GM12878 (cell line): ENCODE data around the gene DDAH1. TPM values are rescaled to one million over a fixed set of nuclear protein-coding genes. Genes with fewer than 3 reads are reported as not detected.

Experiments used
- ATAC-seq: fragments of 200-7000 bp; cut with Tn5 transposase; 3 replicates; pipeline ENCODE4 v1.9.1; 2020; ENCODE audit warnings: mild to moderate bottlenecking, moderate library complexity
- BruUV-seq: library from RNA; stranded (reverse); fragments of 400-500 nt; replicated peaks from 2 replicates; lab custom pipeline; 2021; lab: Mats Ljungman, UMichigan
- CTCF ChIA-PET: fragments of 300-600 bp; sonication (Branson Sonifier 250); formaldehyde crosslinking; extraction: SDS; loops from one replicate; lab custom pipeline; 2021; ENCODE audit warnings: inconsistent platforms; lab: Yijun Ruan, JAX
- POLR2A ChIA-PET: fragments of 350-600 bp; formaldehyde crosslinking; extraction: SDS; loops from one replicate; lab custom pipeline; 2021; ENCODE audit warnings: inconsistent platforms; lab: Charles Lee
- RAD21 ChIA-PET: fragments of 300-600 bp; sonication (Branson Sonifier 250); formaldehyde crosslinking; loops from one replicate; lab custom pipeline; 2023; ENCODE audit warnings: antibody characterized with exemption; ENCODE audit not compliant: unreplicated experiment; lab: Charles Lee
- SMC1A ChIA-PET: fragments of 300-600 bp; sonication (Branson Sonifier 250); formaldehyde crosslinking; loops from one replicate; lab custom pipeline; 2023; ENCODE audit not compliant: unreplicated experiment, uncharacterized antibody; lab: Charles Lee
- DNase-seq: peaks from one replicate; pipeline ENCODE4 v3.0.0-alpha.2; 2011; ENCODE audit warnings: low read depth, low spot score
- FAIRE-seq: peaks from 3 replicates; lab custom pipeline; 2011; peaks lifted over from hg19 to GRCh38; lab: Jason Lieb, UNC
- H2AFZ ChIP-seq: 2 replicates; pipeline ENCODE4 v1.6.0; 2011; ENCODE audit warnings: low read depth, low read length, control low read depth; ENCODE audit not compliant: control insufficient read depth
- H3K27ac ChIP-seq: 2 replicates; pipeline ENCODE4 v1.5.1; 2011; ENCODE audit warnings: control low read depth; ENCODE audit not compliant: control insufficient read depth, insufficient read depth
- H3K27me3 ChIP-seq, 2 experiments: replicated peaks in 1 of 2; 2 replicates each; pipeline versions ENCODE4 v1.6.0 to v1.6.1; 2011; ENCODE audit warnings: low read length in 1 of 2; ENCODE audit not compliant: control insufficient read depth in 2 of 2, insufficient read depth in 2 of 2
- H3K36me3 ChIP-seq, 2 experiments: 2 replicates each; pipeline ENCODE4 v1.5.1; 2011; ENCODE audit warnings: low read length in 1 of 2; ENCODE audit not compliant: control insufficient read depth in 2 of 2, insufficient read depth in 2 of 2
- H3K4me1 ChIP-seq: 2 replicates; pipeline ENCODE4 v1.6.1; 2011; ENCODE audit warnings: mild to moderate bottlenecking, low read length, moderate library complexity, mixed read lengths; ENCODE audit not compliant: control insufficient read depth, insufficient read depth
- H3K4me2 ChIP-seq: 2 replicates; pipeline ENCODE4 v1.6.0; 2011; ENCODE audit warnings: control low read depth; ENCODE audit not compliant: control insufficient read depth, insufficient read depth
- H3K4me3 ChIP-seq: fragments of 200-600 bp; sonication (generic); 2 replicates; pipeline ENCODE4 v1.5.1; 2016
- H3K79me2 ChIP-seq: 2 replicates; pipeline ENCODE4 v1.6.0; 2011; ENCODE audit warnings: low read length; ENCODE audit not compliant: control insufficient read depth, insufficient read depth
- H3K9ac ChIP-seq: 2 replicates; pipeline ENCODE4 v1.8.0; 2011; ENCODE audit warnings: low read length, control low read depth, mixed read lengths; ENCODE audit not compliant: control insufficient read depth, insufficient read depth
- H3K9me3 ChIP-seq: replicated peaks from 3 replicates; pipeline ENCODE4 v1.5.1; 2011; ENCODE audit warnings: mild to moderate bottlenecking, low read length; ENCODE audit not compliant: control insufficient read depth, insufficient read depth
- H4K20me1 ChIP-seq: 2 replicates; pipeline ENCODE4 v1.6.0; 2011; ENCODE audit not compliant: control insufficient read depth, insufficient read depth
- ASH2L ChIP-seq: fragments of 300-600, 200-600 bp; sonication (generic); IDR thresholded peaks from 2 replicates; pipeline ENCODE4 v1.6.1; 2017; ENCODE audit warnings: low read depth, mild to moderate bottlenecking, borderline replicate concordance
- ETV6 ChIP-seq, 2 experiments: fragments of 450-650 bp in 1 of 2; IDR thresholded peaks in 1 of 2; conservative IDR thresholded peaks in 1 of 2; 2 replicates each; pipeline ENCODE4 v1.6.1; 2014; ENCODE audit warnings: antibody characterized with exemption in 1 of 2, borderline replicate concordance in 1 of 2, low read depth in 1 of 2, mild to moderate bottlenecking in 1 of 2, moderate library complexity in 1 of 2
- FOS ChIP-seq: IDR thresholded peaks from 3 replicates; pipeline ENCODE4 v1.6.1; 2011; ENCODE audit warnings: borderline replicate concordance; ENCODE audit not compliant: insufficient read length; ENCODE audit errors: extremely low read depth
- HDAC6 ChIP-seq: fragments of 200-600 bp; sonication (generic); IDR thresholded peaks from one replicate; pipeline ENCODE4 v1.8.0; 2017; ENCODE audit warnings: antibody characterized with exemption; ENCODE audit not compliant: unreplicated experiment
- IKZF1 ChIP-seq: fragments of 450-650 bp; conservative IDR thresholded peaks from 2 replicates; pipeline ENCODE4 v1.6.1; 2017; ENCODE audit warnings: antibody characterized with exemption, mild to moderate bottlenecking
- IRF4 ChIP-seq: IDR thresholded peaks from 2 replicates; pipeline ENCODE4 v1.6.1; 2011; ENCODE audit warnings: low read depth, low read length
- JUND ChIP-seq: IDR thresholded peaks from 2 replicates; pipeline ENCODE4 v1.6.1; 2012; ENCODE audit warnings: low read depth, mild to moderate bottlenecking, low read length, improper control_type of control experiment, moderate library complexity
- NR2C2 ChIP-seq: IDR thresholded peaks from 2 replicates; pipeline ENCODE4 v1.6.1; 2011; ENCODE audit warnings: borderline replicate concordance, low read depth; ENCODE audit not compliant: control insufficient read depth, insufficient read length
- NR2F1 ChIP-seq: fragments of 450-650 bp; conservative IDR thresholded peaks from 2 replicates; pipeline ENCODE4 v1.6.1; 2017; ENCODE audit warnings: mild to moderate bottlenecking
- POLR2A ChIP-seq: IDR thresholded peaks from 2 replicates; pipeline ENCODE4 v1.6.1; 2011; ENCODE audit warnings: low read depth, mild to moderate bottlenecking, low read length
- YY1 ChIP-seq: IDR thresholded peaks from 2 replicates; pipeline ENCODE4 v1.6.1; 2011; ENCODE audit warnings: low read depth, mild to moderate bottlenecking, low read length
- WGBS: methylation state at CpG from one replicate; pipeline ENCODE4 v1.1.6; 2016; ENCODE audit warnings: low lambda C conversion rate; ENCODE audit not compliant: insufficient replicate concordance, insufficient coverage; ENCODE audit errors: missing lambda C conversion rate; 5-methylcytosine and 5-hydroxymethylcytosine counted together
- in situ Hi-C: fragments of 300-500 bp; cut with MboI; formaldehyde crosslinking; loops from 9 replicates; pipeline ENCODE4 v1.14.3; 2018; ENCODE audit warnings: mixed read lengths
- intact Hi-C: fragments of 100-400 bp; cut with micrococcal nuclease; formaldehyde crosslinking; loops from one replicate; pipeline ENCODE4 v1.14.2; 2022; ENCODE audit not compliant: unreplicated experiment
- polyA plus RNA-seq, 11 experiments: library from polyadenylated mRNA; depleted of rRNA in 4 of 11; unstranded in 6 of 11; stranded (reverse) in 5 of 11; fragments of >200 nt; fragmentation: Nextera tagmentation in 4 of 11; fragmentation: Illumina TruSeq in 1 of 11; extraction: Ambion mirVana in 4 of 11; extraction: Trizol in 1 of 11; gene quantifications; 1 replicate in 1 of 11; 2 replicates in 10 of 11; pipeline versions ENCODE4 v1.2.1 to v1.2.3, GENCODE V29; 2011 to 2016; ENCODE audit warnings: inconsistent platforms in 2 of 11, missing spikeins in 2 of 11, low read depth in 1 of 11
- total RNA-seq, 4 experiments: library from RNA; depleted of rRNA in 3 of 4; stranded (reverse); fragments of >200 nt in 3 of 4; fragmentation: Illumina TruSeq in 1 of 4; extraction: Trizol in 1 of 4; gene quantifications; 2 replicates each; pipeline versions ENCODE4 v1.2.1 to v1.2.3, GENCODE V29; 2013 to 2021
- TF ChIP-seq, protein P1 (sequence below): fragments of 450-650 bp; IDR thresholded peaks from 2 replicates; pipeline ENCODE4 v1.6.1; 2017; ENCODE audit warnings: low read depth, mild to moderate bottlenecking, moderate library complexity
- TF ChIP-seq, protein P2 (sequence below): IDR thresholded peaks from 2 replicates; pipeline ENCODE4 v1.6.1; 2012; ENCODE audit warnings: mild to moderate bottlenecking, low read depth, low read length

Gene DDAH1
- total and polyA plus RNA-seq, 10 of the 15 experiments (the other 5 are each of a cell fraction or from before 2014, with no cell fraction given), result 0.07 to 0.88 (median 0.27) TPM; not detected in 6

DNA sequence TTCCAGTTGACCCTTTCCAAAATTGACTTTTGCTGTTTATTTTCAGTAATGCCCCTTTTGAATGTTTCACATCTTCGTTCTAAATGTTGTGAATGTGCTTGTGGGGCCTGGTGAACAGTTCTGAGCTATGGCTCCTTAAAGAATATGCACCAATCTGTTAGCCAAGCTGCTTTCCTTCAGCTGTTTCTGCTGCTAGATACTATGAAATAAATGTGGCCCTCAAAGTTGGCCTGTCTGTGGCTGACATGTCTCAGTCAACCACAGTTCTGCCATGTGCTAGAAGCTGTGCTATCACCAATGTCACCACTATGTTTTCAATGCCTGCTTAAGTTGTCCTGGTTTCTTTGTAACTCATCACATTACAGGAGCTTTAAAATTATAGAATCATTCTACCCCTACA is 101.9 kb downstream of the DDAH1 start:
- Histone ChIP-seq H2AFZ (no peak overlapping the region), H3K36me3 (no peaks in the 10 kb centered on the region)
- RAD21 ChIA-PET, result no interaction called here
- no peak for ATAC-seq
- TF ChIP-seq YY1 (no peak), ASH2L (no peak), NR2F1 (no peak)
- TF ChIP-seq, protein P1, sequence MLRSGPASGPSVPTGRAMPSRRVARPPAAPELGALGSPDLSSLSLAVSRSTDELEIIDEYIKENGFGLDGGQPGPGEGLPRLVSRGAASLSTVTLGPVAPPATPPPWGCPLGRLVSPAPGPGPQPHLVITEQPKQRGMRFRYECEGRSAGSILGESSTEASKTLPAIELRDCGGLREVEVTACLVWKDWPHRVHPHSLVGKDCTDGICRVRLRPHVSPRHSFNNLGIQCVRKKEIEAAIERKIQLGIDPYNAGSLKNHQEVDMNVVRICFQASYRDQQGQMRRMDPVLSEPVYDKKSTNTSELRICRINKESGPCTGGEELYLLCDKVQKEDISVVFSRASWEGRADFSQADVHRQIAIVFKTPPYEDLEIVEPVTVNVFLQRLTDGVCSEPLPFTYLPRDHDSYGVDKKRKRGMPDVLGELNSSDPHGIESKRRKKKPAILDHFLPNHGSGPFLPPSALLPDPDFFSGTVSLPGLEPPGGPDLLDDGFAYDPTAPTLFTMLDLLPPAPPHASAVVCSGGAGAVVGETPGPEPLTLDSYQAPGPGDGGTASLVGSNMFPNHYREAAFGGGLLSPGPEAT, result no peak
- TF ChIP-seq, all 136 proteins: peak for 0
- ChIA-PET SMC1A (no interaction called here), POLR2A (no interaction called here), CTCF (interaction anchor here (0.8 kb wide), 1 partner anchor 107 kb away, joined by 3 read pairs; no protein-coding TSS in a partner anchor)
- Histone ChIP-seq H4K20me1 (no peaks in the 10 kb centered on the region), H3K79me2 (no peaks in the 10 kb centered on the region), H3K9ac (no peak overlapping the region), H3K4me2 (no peak overlapping the region), H3K27ac (no peak overlapping the region), H3K27me3 (no peaks in the 10 kb centered on the region), H3K4me1 (no peaks in the 10 kb centered on the region), H3K4me3 (no peak overlapping the region), H3K9me3 (no peaks in the 10 kb centered on the region)
- BruUV-seq, result no TSS peak
- WGBS, result 0% methylated on average over 1 of the region's 1 CpG
- no peak for DNase-seq
- no peak for FAIRE-seq
- in situ Hi-C loops, result no loop called here
- intact Hi-C loops, result no loop called here

DNA sequence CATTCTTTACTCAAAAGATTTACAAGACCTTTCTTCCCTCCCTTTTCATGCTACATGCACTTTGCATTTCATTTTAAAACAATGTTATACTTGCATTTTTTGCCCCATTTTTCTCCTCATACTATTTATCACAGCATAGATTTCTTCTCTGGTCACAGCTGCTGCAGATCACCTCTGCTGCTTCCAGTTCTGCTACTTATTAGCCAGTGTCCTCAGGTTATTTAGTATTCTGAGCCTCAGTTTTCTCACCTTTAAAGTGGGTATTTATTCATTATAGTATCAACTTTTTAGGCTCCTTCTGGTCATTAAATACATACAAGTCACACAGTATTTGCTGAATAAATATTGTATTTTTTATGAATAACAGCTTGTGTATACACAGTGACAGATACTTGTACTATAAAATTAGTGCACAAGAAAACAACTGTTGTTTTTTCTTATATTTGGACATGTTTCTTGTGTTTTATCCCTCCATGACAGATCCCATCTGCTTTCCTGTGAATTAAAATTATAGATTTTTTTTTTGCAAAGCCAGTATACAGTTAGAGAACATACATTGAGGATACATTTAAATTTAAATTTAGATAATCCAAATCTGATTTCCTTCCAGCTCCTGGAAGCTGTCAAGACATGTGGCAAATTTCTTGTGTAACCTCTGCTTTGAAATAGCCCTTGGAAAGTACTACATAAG is 103.2 kb downstream of the DDAH1 start:
- ATAC-seq, result no peak
- TF ChIP-seq NR2C2 (no peak), IRF4 (no peak), ETV6 (conservative IDR thresholded peaks at IDR 0.05 in 1 of 2, IDR thresholded peaks at IDR 0.05 in 1 of 2; ENCODE audit: borderline replicate concordance in 1 of 2, low read depth in 1 of 2) (no peak), POLR2A (no peak), FOS (no peak), JUND (no peak), HDAC6 (no peak), IKZF1 (no peak)
- TF ChIP-seq, protein P2, sequence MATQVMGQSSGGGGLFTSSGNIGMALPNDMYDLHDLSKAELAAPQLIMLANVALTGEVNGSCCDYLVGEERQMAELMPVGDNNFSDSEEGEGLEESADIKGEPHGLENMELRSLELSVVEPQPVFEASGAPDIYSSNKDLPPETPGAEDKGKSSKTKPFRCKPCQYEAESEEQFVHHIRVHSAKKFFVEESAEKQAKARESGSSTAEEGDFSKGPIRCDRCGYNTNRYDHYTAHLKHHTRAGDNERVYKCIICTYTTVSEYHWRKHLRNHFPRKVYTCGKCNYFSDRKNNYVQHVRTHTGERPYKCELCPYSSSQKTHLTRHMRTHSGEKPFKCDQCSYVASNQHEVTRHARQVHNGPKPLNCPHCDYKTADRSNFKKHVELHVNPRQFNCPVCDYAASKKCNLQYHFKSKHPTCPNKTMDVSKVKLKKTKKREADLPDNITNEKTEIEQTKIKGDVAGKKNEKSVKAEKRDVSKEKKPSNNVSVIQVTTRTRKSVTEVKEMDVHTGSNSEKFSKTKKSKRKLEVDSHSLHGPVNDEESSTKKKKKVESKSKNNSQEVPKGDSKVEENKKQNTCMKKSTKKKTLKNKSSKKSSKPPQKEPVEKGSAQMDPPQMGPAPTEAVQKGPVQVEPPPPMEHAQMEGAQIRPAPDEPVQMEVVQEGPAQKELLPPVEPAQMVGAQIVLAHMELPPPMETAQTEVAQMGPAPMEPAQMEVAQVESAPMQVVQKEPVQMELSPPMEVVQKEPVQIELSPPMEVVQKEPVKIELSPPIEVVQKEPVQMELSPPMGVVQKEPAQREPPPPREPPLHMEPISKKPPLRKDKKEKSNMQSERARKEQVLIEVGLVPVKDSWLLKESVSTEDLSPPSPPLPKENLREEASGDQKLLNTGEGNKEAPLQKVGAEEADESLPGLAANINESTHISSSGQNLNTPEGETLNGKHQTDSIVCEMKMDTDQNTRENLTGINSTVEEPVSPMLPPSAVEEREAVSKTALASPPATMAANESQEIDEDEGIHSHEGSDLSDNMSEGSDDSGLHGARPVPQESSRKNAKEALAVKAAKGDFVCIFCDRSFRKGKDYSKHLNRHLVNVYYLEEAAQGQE, result no peak

More for the DNA sequence above, 103.2 kb downstream of the DDAH1 start:
- H3K4me3 ChIP-seq, result no peak overlapping the region
- RAD21 ChIA-PET, result no interaction called here
- SMC1A ChIA-PET, result no interaction called here
- intact Hi-C loops, result no loop called here
- H3K27me3 ChIP-seq, result no peaks in the 10 kb centered on the region
- no peak overlapping the region for H3K9ac ChIP-seq
- no peak for DNase-seq
- H3K79me2 ChIP-seq, result no peaks in the 10 kb centered on the region
- CTCF ChIA-PET, result no interaction called here
- H3K36me3 ChIP-seq, result no peaks in the 10 kb centered on the region
- FAIRE-seq, result no peak
- H3K9me3 ChIP-seq, result no peaks in the 10 kb centered on the region
- H3K4me1 ChIP-seq, result no peaks in the 10 kb centered on the region
- no peaks in the 10 kb centered on the region for H4K20me1 ChIP-seq
- H3K27ac ChIP-seq, result no peak overlapping the region
- H3K4me2 ChIP-seq, result no peak overlapping the region
- POLR2A ChIA-PET, result no interaction called here
- in situ Hi-C loops, result no loop called here
- H2AFZ ChIP-seq, result no peak overlapping the region
- no TSS peak for BruUV-seq
